ENCODE results near the gene SRMS. TPM values are rescaled to one million over a fixed set of nuclear protein-coding genes. Genes with fewer than 3 reads are reported as not detected.

SRMS gene
- total and polyA plus RNA-seq, 2 donors: 0.48 TPM; not detected in 1

GRCh38 chr20:63491635-63492230 is 55.8 kb downstream of the SRMS start:
- WGBS: 55% methylated on average over 4 of the region's 4 CpGs
- DNase-seq (ENCODE audit: extremely low spot score): no peak
- Histone ChIP-seq H3K36me3 (ENCODE audit: insufficient read depth) (no peaks in the 10 kb centered on the region), H3K4me3 (ENCODE audit: low read depth, low read length) (no peak overlapping the region), H3K4me1 (ENCODE audit: insufficient read depth) (no peaks in the 10 kb centered on the region), H3K27ac (ENCODE audit: low read depth) (no peak overlapping the region)

- Histone ChIP-seq H3K27ac (ENCODE audit: low read depth) (no peak overlapping the region), H3K36me3 (ENCODE audit: insufficient read depth) (no peaks in the 10 kb centered on the region)
- 90% methylated on average over 4 of the region's 4 CpGs for WGBS
These were observed 56.5 kb downstream of the SRMS start for GRCh38 chr20:63491078-63491477.

More at GRCh38 chr20:63491078-63491477, 56.5 kb downstream of the SRMS start:
- H3K4me3 ChIP-seq (ENCODE audit: low read depth, low read length): no peak overlapping the region
- no peaks in the 10 kb centered on the region for H3K4me1 ChIP-seq (ENCODE audit: insufficient read depth)
- no peak for DNase-seq (ENCODE audit: extremely low spot score)

Other genes with a start within 250 kb of the SRMS start
- gene CHRNA4, start 186.4 kb downstream of the SRMS start, total RNA-seq: 0.79 TPM
- gene CHRNA4, start 186.4 kb downstream of the SRMS start, polyA plus RNA-seq: not detected
- gene KCNQ2, start 75.1 kb downstream of the SRMS start, total RNA-seq: 2.1 TPM
- 0.14 TPM for gene KCNQ2, start 75.1 kb downstream of the SRMS start, polyA plus RNA-seq
- gene EEF1A2, start 48.7 kb downstream of the SRMS start, total RNA-seq: 11.2 TPM
- gene EEF1A2, start 48.7 kb downstream of the SRMS start, polyA plus RNA-seq: 5.1 TPM
- 44.7 TPM for gene PPDPF, start 27.0 kb downstream of the SRMS start, total RNA-seq
- gene PPDPF, start 27.0 kb downstream of the SRMS start, polyA plus RNA-seq: 545 TPM
- 2.8 TPM for gene PTK6, start 10.4 kb downstream of the SRMS start, total RNA-seq
- gene PTK6, start 10.4 kb downstream of the SRMS start, polyA plus RNA-seq: 3.4 TPM
- gene FNDC11, start 6.4 kb upstream of the SRMS start, total RNA-seq: 0.63 TPM
- gene FNDC11, start 6.4 kb upstream of the SRMS start, polyA plus RNA-seq: 0.98 TPM
- 19.9 TPM for gene HELZ2, start 26.5 kb upstream of the SRMS start, total RNA-seq
- 15.5 TPM for gene HELZ2, start 26.5 kb upstream of the SRMS start, polyA plus RNA-seq
- 7.7 TPM for gene GMEB2, start 79.4 kb upstream of the SRMS start, total RNA-seq
- 12.1 TPM for gene GMEB2, start 79.4 kb upstream of the SRMS start, polyA plus RNA-seq
- gene STMN3, start 105.7 kb upstream of the SRMS start, total RNA-seq: 17.7 TPM
- 44.7 TPM for gene STMN3, start 105.7 kb upstream of the SRMS start, polyA plus RNA-seq
- gene RTEL1, start 110.6 kb upstream of the SRMS start, total RNA-seq: 13.3 TPM
- gene RTEL1, start 110.6 kb upstream of the SRMS start, polyA plus RNA-seq: 12.3 TPM
- gene TNFRSF6B, start 148.9 kb upstream of the SRMS start, total RNA-seq: 0.42 TPM
- gene TNFRSF6B, start 148.9 kb upstream of the SRMS start, polyA plus RNA-seq: 35.6 TPM
- 17.9 TPM for gene ARFRP1, start 160.2 kb upstream of the SRMS start, total RNA-seq
- 40.8 TPM for gene ARFRP1, start 160.2 kb upstream of the SRMS start, polyA plus RNA-seq
- gene ZGPAT, start 160.3 kb upstream of the SRMS start, total RNA-seq: 11.0 TPM
- gene ZGPAT, start 160.3 kb upstream of the SRMS start, polyA plus RNA-seq: 30.7 TPM
- 1.1 TPM for gene LIME1, start 188.9 kb upstream of the SRMS start, total RNA-seq
- 7.9 TPM for gene LIME1, start 188.9 kb upstream of the SRMS start, polyA plus RNA-seq
- 8.6 TPM for gene SLC2A4RG, start 192.0 kb upstream of the SRMS start, total RNA-seq
- 106 TPM for gene SLC2A4RG, start 192.0 kb upstream of the SRMS start, polyA plus RNA-seq

All from urinary bladder (tissue), 4 donors.